IPS DF 6.9 (cell line): ENCODE data around the gene HSD17B2.

Experiments
- DNase-seq: peaks from one replicate; pipeline ENCODE4 v3.0.0-alpha.2; 2013; ENCODE audit warnings: low read depth, low spot score
- H3K27ac ChIP-seq: one replicate; pipeline ENCODE4 v1.5.1; 2013; ENCODE audit warnings: low read length, control low read depth
- H3K27me3 ChIP-seq: 2 replicates; pipeline ENCODE4 v1.6.1; 2013; ENCODE audit warnings: mild to moderate bottlenecking, low read length; ENCODE audit not compliant: control insufficient read depth, insufficient read depth
- H3K36me3 ChIP-seq: 2 replicates; pipeline ENCODE4 v1.6.1; 2013; ENCODE audit warnings: low read length; ENCODE audit not compliant: control insufficient read depth, insufficient read depth
- H3K4me1 ChIP-seq: 2 replicates; pipeline ENCODE4 v1.6.1; 2013; ENCODE audit warnings: low read length; ENCODE audit not compliant: control insufficient read depth, insufficient read depth
- H3K4me3 ChIP-seq: 2 replicates; pipeline ENCODE4 v1.5.1; 2013; ENCODE audit warnings: mild to moderate bottlenecking, low read length
- H3K9me3 ChIP-seq: 2 replicates; pipeline ENCODE4 v1.6.1; 2013; ENCODE audit warnings: low read length, inconsistent platforms; ENCODE audit not compliant: control insufficient read depth, insufficient read depth
- WGBS: extraction: QIAGEN DNeasy Blood & Tissue Kit; methylation state at CpG from one replicate; pipeline ENCODE4 v1.1.7; 2013; ENCODE audit warnings: mixed read lengths, missing lambda C conversion rate; ENCODE audit not compliant: insufficient read length, insufficient coverage; 5-methylcytosine and 5-hydroxymethylcytosine counted together

Gene HSD17B2

GRCh38 chr16:82059983-82060421 lies 24.9 kb downstream of the HSD17B2 start:
- no peak overlapping the region for H3K4me3 ChIP-seq
- no CpG with 5 or more reads among the region's 1 CpG for WGBS
- H3K9me3 ChIP-seq = no peaks in the 10 kb centered on the region
- H3K27me3 ChIP-seq = no peaks in the 10 kb centered on the region
- no peaks in the 10 kb centered on the region for H3K4me1 ChIP-seq
- no peak overlapping the region for H3K27ac ChIP-seq
- no peaks in the 10 kb centered on the region for H3K36me3 ChIP-seq
- no peak for DNase-seq

- no peak overlapping the region for H3K4me3 ChIP-seq
- DNase-seq = peak; percentile 7
- no CpG with 5 or more reads among the region's 5 CpGs for WGBS
- no peaks in the 10 kb centered on the region for H3K4me1 ChIP-seq
- H3K27ac ChIP-seq = no peak overlapping the region
- no peaks in the 10 kb centered on the region for H3K36me3 ChIP-seq
- no peaks in the 10 kb centered on the region for H3K9me3 ChIP-seq
- no peaks in the 10 kb centered on the region for H3K27me3 ChIP-seq
These were observed 26.9 kb downstream of the HSD17B2 start for GRCh38 chr16:82061861-82062525.

GRCh38 chr16:82062645-82063058 lies 27.6 kb downstream of the HSD17B2 start:
- no CpG with 5 or more reads among the region's 7 CpGs for WGBS
- Histone ChIP-seq H3K36me3 (no peaks in the 10 kb centered on the region), H3K27ac (no peak overlapping the region)

GRCh38 chr16:82063456-82064082 lies 28.5 kb downstream of the HSD17B2 start:
- WGBS = no CpG with 5 or more reads among the region's 5 CpGs
- Histone ChIP-seq H3K27me3 (no peaks in the 10 kb centered on the region), H3K4me3 (no peak overlapping the region), H3K9me3 (no peaks in the 10 kb centered on the region), H3K4me1 (peaks cover 2% of the 10 kb centered on the region; the same call in 1 of the 2 replicates), H3K36me3 (no peaks in the 10 kb centered on the region), H3K27ac (no peak overlapping the region)
- no peak for DNase-seq

More at GRCh38 chr16:82062645-82063058, 27.6 kb downstream of the HSD17B2 start:
- H3K4me1 ChIP-seq = no peaks in the 10 kb centered on the region
- no peak overlapping the region for H3K4me3 ChIP-seq
- no peaks in the 10 kb centered on the region for H3K27me3 ChIP-seq
- H3K9me3 ChIP-seq = no peaks in the 10 kb centered on the region
- DNase-seq = no peak

GRCh38 chr16:82067042-82067803 lies 32.2 kb downstream of the HSD17B2 start:
- no peaks in the 10 kb centered on the region; the same call in 1 of the 2 replicates for H3K27me3 ChIP-seq

GRCh38 chr16:82067804-82068325 lies 32.8 kb downstream of the HSD17B2 start:
- no peaks in the 10 kb centered on the region; the same call in 1 of the 2 replicates for H3K36me3 ChIP-seq
- no CpG with 5 or more reads among the region's 10 CpGs for WGBS

More at GRCh38 chr16:82067042-82067803, 32.2 kb downstream of the HSD17B2 start:
- DNase-seq = no peak
- Histone ChIP-seq H3K27ac (no peak overlapping the region), H3K4me1 (peaks cover 2% of the 10 kb centered on the region; the same call in 1 of the 2 replicates), H3K36me3 (no peaks in the 10 kb centered on the region; the same call in 1 of the 2 replicates), H3K4me3 (no peak overlapping the region), H3K9me3 (no peaks in the 10 kb centered on the region)
- no CpG with 5 or more reads among the region's 6 CpGs for WGBS

GRCh38 chr16:82070656-82071369 lies 35.8 kb downstream of the HSD17B2 start:
- WGBS = no CpG with 5 or more reads among the region's 4 CpGs
- Histone ChIP-seq H3K36me3 (no peaks in the 10 kb centered on the region; the same call in 1 of the 2 replicates), H3K27me3 (no peaks in the 10 kb centered on the region; the same call in 1 of the 2 replicates), H3K4me3 (no peak overlapping the region), H3K4me1 (peaks cover 2% of the 10 kb centered on the region; the same call in 1 of the 2 replicates), H3K9me3 (no peaks in the 10 kb centered on the region), H3K27ac (no peak overlapping the region)
- DNase-seq = no peak

More at GRCh38 chr16:82067804-82068325, 32.8 kb downstream of the HSD17B2 start:
- no peaks in the 10 kb centered on the region; the same call in 1 of the 2 replicates for H3K27me3 ChIP-seq
- no peak for DNase-seq
- no peaks in the 10 kb centered on the region for H3K9me3 ChIP-seq
- peaks cover 2% of the 10 kb centered on the region; the same call in 1 of the 2 replicates for H3K4me1 ChIP-seq
- H3K27ac ChIP-seq = no peak overlapping the region
- no peak overlapping the region for H3K4me3 ChIP-seq

GRCh38 chr16:82071421-82071820 lies 36.4 kb downstream of the HSD17B2 start:
- WGBS = no CpG with 5 or more reads among the region's 4 CpGs
- Histone ChIP-seq H3K27ac (no peak overlapping the region), H3K4me1 (peaks cover 2% of the 10 kb centered on the region; the same call in 1 of the 2 replicates), H3K36me3 (no peaks in the 10 kb centered on the region; the same call in 1 of the 2 replicates), H3K4me3 (no peak overlapping the region), H3K27me3 (no peaks in the 10 kb centered on the region; the same call in 1 of the 2 replicates), H3K9me3 (no peaks in the 10 kb centered on the region)
- DNase-seq = no peak

GRCh38 chr16:82072313-82072712 lies 37.3 kb downstream of the HSD17B2 start:
- H3K27ac ChIP-seq = no peak overlapping the region
- DNase-seq = no peak
- no peaks in the 10 kb centered on the region; the same call in 1 of the 2 replicates for H3K36me3 ChIP-seq
- no peaks in the 10 kb centered on the region for H3K9me3 ChIP-seq
- no peaks in the 10 kb centered on the region; the same call in 1 of the 2 replicates for H3K27me3 ChIP-seq
- H3K4me3 ChIP-seq = no peak overlapping the region
- no CpG with 5 or more reads among the region's 1 CpG for WGBS
- peaks cover 2% of the 10 kb centered on the region; the same call in 1 of the 2 replicates for H3K4me1 ChIP-seq
